Mesendoderm (in vitro differentiated cells): Measurements from ENCODE around the gene OSBPL6.

ENCODE experiments used
- DNase-seq: peaks from one replicate; pipeline ENCODE4 v3.0.0; 2013
- H2AK5ac ChIP-seq: 2 replicates; pipeline ENCODE4 v1.6.1; 2013; ENCODE audit warnings: low read length, inconsistent platforms
- H2BK120ac ChIP-seq: 2 replicates; pipeline ENCODE4 v1.6.1; 2013; ENCODE audit warnings: low read depth, mild to moderate bottlenecking, low read length, moderate library complexity, mixed read lengths
- H2BK15ac ChIP-seq: replicated peaks from 2 replicates; pipeline ENCODE4 v1.6.1; 2013; ENCODE audit warnings: low read depth, mild to moderate bottlenecking, moderate library complexity
- H2BK5ac ChIP-seq: 2 replicates; pipeline ENCODE4 v1.6.1; 2013; ENCODE audit warnings: low read length, inconsistent platforms
- H3K18ac ChIP-seq: 2 replicates; pipeline ENCODE4 v1.6.1; 2013; ENCODE audit warnings: mild to moderate bottlenecking, low read length, mixed read lengths
- H3K23ac ChIP-seq: one replicate; pipeline ENCODE4 v1.6.1; 2013; ENCODE audit warnings: low read length
- H3K27ac ChIP-seq: 2 replicates; pipeline ENCODE4 v1.5.1; 2013; ENCODE audit warnings: low read depth, mild to moderate bottlenecking, inconsistent platforms, low read length, moderate library complexity
- H3K27me3 ChIP-seq: 2 replicates; pipeline ENCODE4 v1.6.1; 2013; ENCODE audit warnings: low read length, control low read depth, mild to moderate bottlenecking, inconsistent platforms; ENCODE audit not compliant: insufficient read depth, poor library complexity
- H3K36me3 ChIP-seq: 2 replicates; pipeline ENCODE4 v1.6.1; 2013; ENCODE audit warnings: low read length, inconsistent platforms; ENCODE audit not compliant: control insufficient read depth, insufficient read depth
- H3K4ac ChIP-seq: one replicate; pipeline ENCODE4 v1.6.1; 2013; ENCODE audit warnings: low read depth, mild to moderate bottlenecking, low read length, moderate library complexity
- H3K4me1 ChIP-seq: 2 replicates; pipeline ENCODE4 v1.6.1; 2013; ENCODE audit warnings: low read depth, low read length, inconsistent platforms; ENCODE audit not compliant: control insufficient read depth
- H3K4me2 ChIP-seq: 2 replicates; pipeline ENCODE4 v1.6.1; 2013; ENCODE audit warnings: low read length
- H3K4me3 ChIP-seq: 2 replicates; pipeline ENCODE4 v1.5.1; 2013; ENCODE audit warnings: mild to moderate bottlenecking, low read length
- H3K56ac ChIP-seq: one replicate; pipeline ENCODE4 v1.6.1; 2013; ENCODE audit warnings: low read length
- H3K79me1 ChIP-seq: 2 replicates; pipeline ENCODE4 v1.6.1; 2013; ENCODE audit warnings: low read length, inconsistent platforms
- H3K79me2 ChIP-seq: 2 replicates; pipeline ENCODE4 v1.6.1; 2013; ENCODE audit warnings: mild to moderate bottlenecking, low read length; ENCODE audit not compliant: control insufficient read depth, insufficient read depth
- H3K9ac ChIP-seq: 2 replicates; pipeline ENCODE4 v1.6.1; 2013; ENCODE audit warnings: low read length, inconsistent platforms
- H4K5ac ChIP-seq: one replicate; pipeline ENCODE4 v1.6.1; 2013; ENCODE audit warnings: low read length
- H4K8ac ChIP-seq: one replicate; pipeline ENCODE4 v1.6.1; 2013; ENCODE audit warnings: low read depth, mild to moderate bottlenecking, control low read depth, low read length, moderate library complexity
- WGBS: extraction: QIAGEN DNeasy Blood & Tissue Kit; methylation state at CpG from one replicate; pipeline ENCODE4 v1.1.7; 2013; ENCODE audit warnings: low lambda C conversion rate, missing lambda C conversion rate; ENCODE audit not compliant: insufficient coverage; ENCODE audit errors: extremely low coverage; 5-methylcytosine and 5-hydroxymethylcytosine counted together

Gene OSBPL6

DNA sequence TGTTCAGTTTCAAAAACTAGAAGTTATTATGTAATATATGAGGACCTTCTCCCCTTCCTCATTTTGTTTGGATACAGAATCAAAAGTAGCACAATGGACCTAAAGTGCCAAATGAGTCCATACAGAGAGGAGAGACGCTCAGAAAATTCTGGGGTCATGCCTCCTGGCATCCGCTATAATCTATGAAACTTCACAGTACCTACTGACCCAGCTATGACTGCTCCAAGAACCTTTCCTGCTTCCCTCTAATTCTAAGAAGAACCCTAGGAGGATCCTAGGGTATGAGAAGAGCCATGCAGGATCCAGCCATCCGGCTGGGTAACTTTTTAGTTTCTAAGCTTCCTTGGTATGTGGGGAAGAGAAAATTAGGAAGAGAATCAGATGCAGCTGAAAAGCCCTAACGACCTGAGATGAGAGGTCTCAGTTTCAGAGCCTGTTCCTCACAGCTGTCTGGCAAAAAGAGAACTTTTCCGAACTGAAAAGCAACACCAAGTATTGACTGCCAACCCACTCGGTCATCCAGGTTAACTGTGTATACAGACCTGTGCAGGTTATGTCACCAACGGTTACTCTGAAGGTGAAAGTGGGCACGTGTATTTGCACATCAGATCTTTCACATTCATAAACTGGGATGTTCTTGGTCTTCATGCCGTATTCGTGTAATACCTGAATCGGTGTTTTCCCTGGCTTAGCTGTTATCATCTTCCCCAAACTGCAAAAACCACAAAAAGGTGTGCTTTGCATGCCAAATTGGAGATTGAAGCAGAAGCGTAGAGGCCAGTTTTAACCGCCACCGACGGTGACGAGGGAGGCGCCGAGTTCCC, 255.6 kb downstream of the OSBPL6 start:
- Histone ChIP-seq H3K23ac (peak overlapping the region; percentile 31), H2BK15ac (no peak overlapping the region), H3K36me3 (peaks cover 2% of the 10 kb centered on the region), H3K18ac (no peak overlapping the region), H3K27me3 (no peaks in the 10 kb centered on the region), H2BK5ac (no peak overlapping the region), H3K27ac (peak overlapping the region; percentile 54), H2AK5ac (peak overlapping the region; percentile 66), H3K4me2 (peak overlapping the region; percentile 96), H3K4ac (no peak overlapping the region), H3K79me2 (peaks cover 22% of the 10 kb centered on the region), H3K4me3 (peak overlapping the region; percentile 96), H3K9ac (peak overlapping the region; percentile 96), H4K5ac (no peak overlapping the region), H3K4me1 (no peaks in the 10 kb centered on the region), H3K79me1 (peaks cover 14% of the 10 kb centered on the region), H2BK120ac (no peak overlapping the region), H3K56ac (peak overlapping the region; percentile 97), H4K8ac (peak overlapping the region; percentile 83)
- no CpG with 5 or more reads among the region's 18 CpGs for WGBS
- DNase-seq = no peak

DNA sequence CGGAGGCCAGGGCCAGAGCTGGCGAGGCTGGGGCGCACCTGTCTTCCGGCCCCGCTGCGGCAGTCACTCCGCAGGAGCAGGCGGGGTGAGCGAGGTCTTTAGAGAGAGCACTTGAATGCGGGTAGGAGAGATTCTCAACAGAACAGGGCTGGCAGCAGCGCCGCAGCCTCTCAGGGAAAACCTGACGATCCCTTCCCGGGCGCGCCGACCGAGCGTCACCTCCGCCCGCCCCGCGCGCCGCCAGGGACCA, 256.1 kb downstream of the OSBPL6 start:
- no peak overlapping the region for H2BK15ac ChIP-seq
- H3K79me2 ChIP-seq = peaks cover 22% of the 10 kb centered on the region
- H3K27me3 ChIP-seq = no peaks in the 10 kb centered on the region
- no peak overlapping the region for H3K18ac ChIP-seq
- H2BK120ac ChIP-seq = no peak overlapping the region
- H3K9ac ChIP-seq = peak overlapping the region; percentile 96
- H3K4me3 ChIP-seq = peak overlapping the region; percentile 96
- WGBS = no CpG with 5 or more reads among the region's 25 CpGs
- H3K27ac ChIP-seq = peak overlapping the region; percentile 54
- no peaks in the 10 kb centered on the region for H3K4me1 ChIP-seq
- H3K36me3 ChIP-seq = peaks cover 2% of the 10 kb centered on the region
- H3K4ac ChIP-seq = no peak overlapping the region
- peak overlapping the region; percentile 31 for H3K23ac ChIP-seq
- no peak for DNase-seq
- no peak overlapping the region for H2AK5ac ChIP-seq
- H4K5ac ChIP-seq = no peak overlapping the region
- peaks cover 14% of the 10 kb centered on the region for H3K79me1 ChIP-seq
- H4K8ac ChIP-seq = no peak overlapping the region
- H2BK5ac ChIP-seq = no peak overlapping the region
- peak overlapping the region; percentile 96 for H3K4me2 ChIP-seq
- H3K56ac ChIP-seq = peak overlapping the region; percentile 97

DNA sequence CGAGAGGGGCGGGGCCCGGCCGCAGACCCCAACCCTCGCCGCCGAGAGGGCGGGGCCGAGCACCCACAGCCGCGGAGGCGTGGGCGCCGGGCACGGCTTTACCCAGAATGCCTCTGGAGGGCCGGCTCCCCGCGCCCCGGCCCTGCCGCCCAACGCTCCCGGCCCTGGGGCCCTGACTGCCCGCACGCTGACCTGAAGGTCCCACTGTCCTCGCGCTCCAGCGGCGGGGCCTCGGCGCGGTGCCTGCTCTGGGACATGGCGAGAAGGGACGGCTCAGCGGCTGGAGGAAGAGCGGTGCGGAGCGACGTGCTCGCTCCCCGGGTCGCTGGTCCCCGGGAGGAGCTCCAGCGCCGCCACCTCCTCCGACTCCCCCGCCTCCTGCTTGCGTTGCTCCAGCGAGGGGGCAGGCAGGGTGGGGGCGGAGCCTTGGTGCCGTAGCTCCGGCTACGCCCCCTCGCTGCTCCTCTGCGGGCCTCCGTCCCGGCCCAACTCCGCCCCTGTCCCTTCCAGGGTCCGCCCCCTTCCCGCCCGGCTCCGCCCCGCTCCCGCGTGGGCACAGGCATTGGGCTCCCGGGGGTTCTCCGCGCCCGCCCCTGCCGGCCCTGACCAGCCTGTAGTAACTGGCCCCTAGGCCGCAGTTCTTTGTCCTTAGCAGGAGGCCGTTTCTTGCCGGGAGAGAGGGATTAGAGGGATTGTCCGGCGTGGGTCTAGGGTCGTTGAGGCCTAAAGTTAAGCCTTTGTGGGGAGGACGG, 256.6 kb downstream of the OSBPL6 start, which contains the start of the genes PJVK and PRKRA:
Gene PJVK (plus strand): TSS at position 605 of the 752 bp plus-strand sequence. CDS start 2,032 bp downstream, outside the sequence.
Gene PRKRA (minus strand): TSS at position 402 of the 752 bp plus-strand sequence. CDS start 145 bp downstream, at position 257.
- peak; percentile 97 for DNase-seq
- H2AK5ac ChIP-seq = peak within 1 kb of the TSS; percentile 66
- H4K5ac ChIP-seq = no peak within 1 kb of the TSS
- H2BK5ac ChIP-seq = peak within 1 kb of the TSS; percentile 66
- H3K79me1 ChIP-seq = peaks cover 14% of the 10 kb centered on the region
- H3K18ac ChIP-seq = peak within 1 kb of the TSS; percentile 82
- no CpG with 5 or more reads among the region's 76 CpGs for WGBS
- peaks cover 22% of the 10 kb centered on the region for H3K79me2 ChIP-seq
- peak within 1 kb of the TSS; percentile 96 for H3K4me2 ChIP-seq
- peaks cover 2% of the 10 kb centered on the region for H3K36me3 ChIP-seq
- H3K56ac ChIP-seq = peak within 1 kb of the TSS; percentile 100
- no peaks in the 10 kb centered on the region for H3K4me1 ChIP-seq
- H3K27me3 ChIP-seq = no peaks in the 10 kb centered on the region
- no peak within 1 kb of the TSS for H2BK15ac ChIP-seq
- no peak within 1 kb of the TSS for H2BK120ac ChIP-seq
- H3K9ac ChIP-seq = peak within 1 kb of the TSS; percentile 96
- peak within 1 kb of the TSS; percentile 82 for H4K8ac ChIP-seq
- peak within 1 kb of the TSS; percentile 96 for H3K4me3 ChIP-seq
- H3K23ac ChIP-seq = peak within 1 kb of the TSS; percentile 97
- H3K4ac ChIP-seq = peak within 1 kb of the TSS; percentile 18
- H3K27ac ChIP-seq = peak within 1 kb of the TSS; percentile 95

DNA sequence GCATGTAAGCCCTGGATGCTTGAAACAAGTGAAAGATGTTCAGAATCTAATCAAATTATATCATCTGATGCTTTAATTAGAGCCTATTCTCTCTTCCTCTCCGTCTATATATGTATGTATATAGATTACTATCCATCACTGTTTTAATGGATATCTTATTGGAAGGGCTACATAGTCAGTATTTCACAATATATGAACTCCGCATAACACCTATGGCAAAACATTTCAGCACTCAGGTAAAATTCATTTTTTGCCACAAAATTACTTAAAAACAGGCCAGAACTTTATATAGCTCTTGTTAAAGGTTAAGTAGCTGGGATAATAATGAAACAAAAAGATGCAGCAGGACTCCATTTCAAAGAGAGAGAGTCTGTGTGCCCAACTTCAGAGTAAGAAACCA, 258.0 kb downstream of the OSBPL6 start:
- Histone ChIP-seq H2AK5ac (no peak overlapping the region), H3K18ac (no peak overlapping the region), H4K5ac (no peak overlapping the region), H3K9ac (no peak overlapping the region), H2BK15ac (no peak overlapping the region), H3K27ac (no peak overlapping the region), H3K4me2 (no peak overlapping the region), H2BK120ac (no peak overlapping the region), H3K56ac (no peak overlapping the region), H3K23ac (no peak overlapping the region), H2BK5ac (no peak overlapping the region), H3K79me2 (peaks cover 22% of the 10 kb centered on the region), H4K8ac (no peak overlapping the region), H3K4ac (no peak overlapping the region), H3K36me3 (peaks cover 2% of the 10 kb centered on the region), H3K4me3 (no peak overlapping the region), H3K79me1 (peaks cover 14% of the 10 kb centered on the region), H3K4me1 (no peaks in the 10 kb centered on the region), H3K27me3 (no peaks in the 10 kb centered on the region)
- no CpG with 5 or more reads among the region's 2 CpGs for WGBS
- DNase-seq = no peak
